ENCODE results near the gene PTPRT.

Gene PTPRT

GRCh38 chr20:42836339-42836738 is 353.4 kb downstream of the PTPRT start:
- H3K36me3 ChIP-seq (ENCODE audit: insufficient read depth, low read length) = no peaks in the 10 kb centered on the region
- no peak overlapping the region; the same call in 1 of the 2 replicates for H3K9ac ChIP-seq (ENCODE audit: low read depth, low read length)
- H3K9me3 ChIP-seq (ENCODE audit: control insufficient read depth, insufficient read depth, low read length) = no peaks in the 10 kb centered on the region
- H3K4me1 ChIP-seq (ENCODE audit: insufficient read depth, low read length) = peaks cover 7% of the 10 kb centered on the region

DNA sequence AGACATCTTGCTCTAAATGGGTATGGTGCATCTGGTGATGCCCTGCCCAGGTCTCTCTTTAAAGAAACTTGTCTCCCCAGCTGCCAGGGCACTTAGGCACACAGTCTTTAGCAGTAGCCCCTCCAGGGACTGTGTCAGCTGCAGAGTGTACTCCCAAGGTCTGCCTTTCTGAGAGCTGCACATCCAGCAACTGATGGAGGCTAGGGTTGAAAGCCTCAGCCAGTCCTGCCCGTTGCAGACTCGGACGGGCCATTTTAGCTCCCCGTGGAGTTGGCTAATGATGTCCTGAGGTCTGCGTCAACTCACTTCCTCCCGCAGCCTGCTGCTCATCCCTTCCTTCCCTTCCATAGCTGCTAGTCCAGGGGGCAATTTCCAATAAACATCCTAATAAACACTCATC is 381.8 kb downstream of the PTPRT start:
- no peaks in the 10 kb centered on the region for H3K9me3 ChIP-seq (ENCODE audit: control insufficient read depth, insufficient read depth, low read length)
- no peaks in the 10 kb centered on the region for H3K36me3 ChIP-seq (ENCODE audit: insufficient read depth, low read length)
- no peak overlapping the region for H3K9ac ChIP-seq (ENCODE audit: low read depth, low read length)
- no peaks in the 10 kb centered on the region for H3K4me1 ChIP-seq (ENCODE audit: insufficient read depth, low read length)

DNA sequence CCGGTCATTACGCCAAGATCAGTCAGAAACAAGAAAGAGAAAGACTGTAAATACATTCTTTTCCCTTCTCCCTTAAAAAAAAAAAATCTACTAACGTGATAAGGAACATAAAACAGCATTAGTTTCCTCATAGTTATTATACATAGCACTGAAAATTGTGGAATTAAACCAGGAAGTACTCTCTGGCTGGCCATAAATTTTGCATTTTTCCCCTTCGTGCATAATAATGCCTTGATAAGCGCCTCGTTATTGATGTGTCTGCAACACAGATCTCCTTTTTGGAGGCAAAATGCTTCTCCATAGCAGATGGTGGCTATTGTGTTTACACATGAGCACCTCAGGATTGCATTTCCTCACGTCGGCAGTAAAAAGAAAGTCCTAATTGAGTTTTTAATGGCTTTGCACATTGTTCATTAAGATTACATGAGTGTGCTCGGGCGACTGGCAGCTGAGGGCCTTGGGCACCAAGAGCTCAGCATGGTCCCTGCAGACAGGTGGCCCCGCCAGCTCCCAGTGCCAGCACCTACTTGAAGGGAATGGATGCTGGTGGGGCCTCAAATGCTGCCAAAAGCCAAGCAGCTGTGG is 394.5 kb downstream of the PTPRT start:
- Histone ChIP-seq H3K36me3 (ENCODE audit: insufficient read depth, low read length) (no peaks in the 10 kb centered on the region), H3K9me3 (ENCODE audit: control insufficient read depth, insufficient read depth, low read length) (no peaks in the 10 kb centered on the region), H3K4me1 (ENCODE audit: insufficient read depth, low read length) (no peaks in the 10 kb centered on the region), H3K9ac (ENCODE audit: low read depth, low read length) (no peak overlapping the region)

DNA sequence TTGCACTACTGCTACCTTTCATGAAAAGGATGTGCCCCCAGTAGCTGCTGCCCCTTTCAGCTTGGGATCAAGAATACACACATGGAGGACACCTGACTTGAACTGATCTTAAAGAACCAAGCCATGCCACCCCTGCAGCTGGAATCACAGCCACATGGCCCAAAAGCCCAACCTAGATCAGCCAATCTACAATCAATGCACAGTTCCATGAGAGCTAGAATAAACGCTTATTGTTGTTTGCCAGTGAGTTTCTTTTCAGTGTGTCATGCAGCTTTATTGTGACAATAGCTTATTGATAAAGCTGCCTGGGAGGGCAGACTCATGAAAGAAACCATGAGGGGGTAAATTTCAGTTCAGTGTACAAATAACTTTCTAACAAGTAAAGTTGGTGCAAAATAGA is 397.7 kb downstream of the PTPRT start:
- H3K4me1 ChIP-seq (ENCODE audit: insufficient read depth, low read length) = no peaks in the 10 kb centered on the region
- H3K9me3 ChIP-seq (ENCODE audit: control insufficient read depth, insufficient read depth, low read length) = no peaks in the 10 kb centered on the region
- no peaks in the 10 kb centered on the region for H3K36me3 ChIP-seq (ENCODE audit: insufficient read depth, low read length)
- no peak overlapping the region for H3K9ac ChIP-seq (ENCODE audit: low read depth, low read length)

DNA sequence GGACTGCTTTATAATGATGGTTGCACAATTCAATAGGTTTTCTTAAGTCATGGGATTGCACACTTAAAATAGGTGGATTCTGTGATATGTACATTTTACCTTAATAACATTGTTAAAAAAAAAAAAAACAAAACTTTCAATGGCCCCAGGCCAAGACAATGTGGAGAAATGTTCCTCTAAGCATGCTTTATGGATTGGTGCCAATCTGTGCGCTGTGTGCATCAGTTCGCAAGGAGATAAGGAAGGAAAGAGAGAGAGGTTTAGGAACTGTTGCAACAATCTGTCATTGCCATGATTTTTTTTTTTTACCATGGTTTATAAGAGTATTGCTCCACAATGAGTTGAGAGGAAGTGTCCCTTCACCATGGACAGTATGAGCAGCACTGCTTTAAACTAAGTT is 399.6 kb downstream of the PTPRT start:
- no peaks in the 10 kb centered on the region for H3K36me3 ChIP-seq (ENCODE audit: insufficient read depth, low read length)
- no peaks in the 10 kb centered on the region for H3K4me1 ChIP-seq (ENCODE audit: insufficient read depth, low read length)
- H3K9me3 ChIP-seq (ENCODE audit: control insufficient read depth, insufficient read depth, low read length) = no peaks in the 10 kb centered on the region
- no peak overlapping the region for H3K9ac ChIP-seq (ENCODE audit: low read depth, low read length)

DNA sequence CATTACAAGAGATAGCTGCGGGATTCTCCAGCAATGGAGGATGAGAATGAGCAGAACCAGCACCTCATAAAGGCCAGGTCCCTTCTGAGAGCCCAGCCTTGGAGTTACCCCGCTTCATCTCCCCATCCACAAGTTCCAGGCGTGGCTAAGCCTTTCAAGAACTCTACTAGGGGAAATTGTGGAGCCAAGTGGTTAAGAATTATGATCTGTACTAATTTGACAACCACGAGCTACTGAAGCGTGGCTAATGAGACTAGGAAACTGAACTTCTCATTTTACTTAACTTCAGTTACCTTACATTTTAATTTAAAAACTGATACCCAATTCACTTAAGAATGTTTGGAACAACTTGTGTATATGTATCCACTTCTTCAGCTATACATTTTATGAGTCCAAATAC is 401.0 kb downstream of the PTPRT start:
- Histone ChIP-seq H3K4me1 (ENCODE audit: insufficient read depth, low read length) (no peaks in the 10 kb centered on the region), H3K9me3 (ENCODE audit: control insufficient read depth, insufficient read depth, low read length) (no peaks in the 10 kb centered on the region), H3K36me3 (ENCODE audit: insufficient read depth, low read length) (no peaks in the 10 kb centered on the region), H3K9ac (ENCODE audit: low read depth, low read length) (no peak overlapping the region)

GRCh38 chr20:42785041-42785440 is 404.7 kb downstream of the PTPRT start:
- Histone ChIP-seq H3K4me1 (ENCODE audit: insufficient read depth, low read length) (no peaks in the 10 kb centered on the region), H3K9ac (ENCODE audit: low read depth, low read length) (no peak overlapping the region), H3K36me3 (ENCODE audit: insufficient read depth, low read length) (no peaks in the 10 kb centered on the region), H3K9me3 (ENCODE audit: control insufficient read depth, insufficient read depth, low read length) (no peaks in the 10 kb centered on the region)

- Histone ChIP-seq H3K36me3 (ENCODE audit: insufficient read depth, low read length) (no peaks in the 10 kb centered on the region), H3K9ac (ENCODE audit: low read depth, low read length) (no peak overlapping the region), H3K4me1 (ENCODE audit: insufficient read depth, low read length) (no peaks in the 10 kb centered on the region), H3K9me3 (ENCODE audit: control insufficient read depth, insufficient read depth, low read length) (no peaks in the 10 kb centered on the region)
Observed at GRCh38 chr20:42779216-42779615, 410.5 kb downstream of the PTPRT start.

DNA sequence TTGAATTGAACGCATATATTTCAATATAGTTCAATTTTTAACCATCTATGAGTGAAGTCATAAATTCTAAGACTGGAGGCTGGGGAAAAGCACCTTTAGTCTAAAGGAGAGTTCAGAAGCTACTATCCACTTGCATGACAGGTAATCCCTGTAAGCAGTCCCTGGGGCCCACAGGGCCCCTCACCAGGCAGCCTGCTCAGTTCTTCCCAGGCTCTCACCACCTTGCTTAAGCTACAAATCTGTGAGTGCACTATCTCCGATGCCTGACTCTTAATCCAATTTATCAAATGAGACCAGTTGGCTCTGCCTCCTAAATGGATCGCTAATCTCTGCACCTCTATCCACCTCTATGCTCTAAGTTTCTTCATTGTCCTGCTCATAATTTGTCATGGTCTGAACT is 413.8 kb downstream of the PTPRT start:
- no peaks in the 10 kb centered on the region for H3K9me3 ChIP-seq (ENCODE audit: control insufficient read depth, insufficient read depth, low read length)
- no peak overlapping the region for H3K9ac ChIP-seq (ENCODE audit: low read depth, low read length)
- H3K4me1 ChIP-seq (ENCODE audit: insufficient read depth, low read length) = no peaks in the 10 kb centered on the region
- H3K36me3 ChIP-seq (ENCODE audit: insufficient read depth, low read length) = no peaks in the 10 kb centered on the region

GRCh38 chr20:42775037-42775436 is 414.7 kb downstream of the PTPRT start:
- no peaks in the 10 kb centered on the region for H3K4me1 ChIP-seq (ENCODE audit: insufficient read depth, low read length)
- H3K9ac ChIP-seq (ENCODE audit: low read depth, low read length) = no peak overlapping the region
- H3K9me3 ChIP-seq (ENCODE audit: control insufficient read depth, insufficient read depth, low read length) = no peaks in the 10 kb centered on the region
- H3K36me3 ChIP-seq (ENCODE audit: insufficient read depth, low read length) = no peaks in the 10 kb centered on the region

DNA sequence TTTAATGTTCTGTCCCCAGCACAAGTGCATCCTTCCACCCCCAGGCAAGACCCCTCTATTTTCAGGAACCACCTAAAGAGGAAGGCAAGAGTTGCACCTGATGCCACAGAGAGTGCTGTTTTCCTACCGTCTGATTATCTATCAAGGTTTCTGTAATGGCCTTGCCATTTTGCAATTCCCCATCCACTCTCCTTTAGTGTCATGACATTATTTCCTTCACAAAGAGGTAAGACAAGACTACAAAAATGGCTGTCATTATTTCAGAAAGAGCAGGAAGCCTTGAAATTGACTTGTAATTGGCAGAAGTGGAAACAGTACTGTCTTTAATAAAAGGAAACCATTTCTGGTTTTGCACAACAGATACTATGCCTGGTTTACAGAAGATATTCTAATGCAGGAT is 426.7 kb downstream of the PTPRT start:
- no peak overlapping the region for H3K9ac ChIP-seq (ENCODE audit: low read depth, low read length)
- H3K4me1 ChIP-seq (ENCODE audit: insufficient read depth, low read length) = no peaks in the 10 kb centered on the region
- H3K9me3 ChIP-seq (ENCODE audit: control insufficient read depth, insufficient read depth, low read length) = no peaks in the 10 kb centered on the region
- H3K36me3 ChIP-seq (ENCODE audit: insufficient read depth, low read length) = no peaks in the 10 kb centered on the region

DNA sequence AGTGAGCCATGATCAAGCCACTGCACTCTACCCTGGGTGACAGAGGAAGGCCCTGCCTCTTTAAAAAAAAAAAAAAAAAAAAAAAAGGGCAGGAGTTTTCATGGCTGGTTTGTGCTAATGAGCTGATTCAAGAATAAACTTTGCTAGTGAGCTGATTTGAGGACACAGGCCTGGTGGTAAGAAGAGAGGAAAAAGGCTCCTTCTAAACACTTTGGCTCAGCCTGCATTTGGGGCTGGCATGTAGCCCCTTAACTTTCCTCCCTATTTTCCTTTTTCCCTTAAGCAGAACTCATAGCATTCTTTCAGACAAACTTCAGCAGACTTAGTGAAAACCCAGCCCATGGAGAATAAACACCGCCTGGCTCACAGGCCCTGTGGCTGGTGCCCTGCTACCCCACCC is 432.7 kb downstream of the PTPRT start:
- Histone ChIP-seq H3K36me3 (ENCODE audit: insufficient read depth, low read length) (no peaks in the 10 kb centered on the region), H3K9ac (ENCODE audit: low read depth, low read length) (no peak overlapping the region), H3K9me3 (ENCODE audit: control insufficient read depth, insufficient read depth, low read length) (no peaks in the 10 kb centered on the region), H3K4me1 (ENCODE audit: insufficient read depth, low read length) (no peaks in the 10 kb centered on the region)

DNA sequence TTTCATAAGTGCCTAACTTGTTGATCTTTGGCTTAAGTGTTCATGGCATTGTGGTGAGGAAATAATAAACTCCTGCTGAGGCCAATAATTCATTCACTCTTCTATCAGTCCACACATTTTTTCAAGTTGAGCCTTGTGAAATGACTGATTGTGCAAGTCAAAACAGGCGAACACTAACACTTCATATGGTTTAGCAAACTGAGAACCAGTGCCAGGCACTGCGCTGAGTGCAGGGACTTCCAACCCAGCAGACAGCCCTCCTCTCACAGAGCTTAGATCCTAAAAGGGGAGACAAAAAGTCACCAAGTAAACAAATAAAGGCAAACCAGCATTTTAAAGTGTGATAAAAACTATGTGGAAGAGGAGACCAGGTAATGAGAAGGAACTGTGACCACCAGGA is 435.0 kb downstream of the PTPRT start:
- H3K4me1 ChIP-seq (ENCODE audit: insufficient read depth, low read length) = 0 out of 2 replicates have a peak, but pooled peaks cover 2% of the 10 kb centered on the region

DNA sequence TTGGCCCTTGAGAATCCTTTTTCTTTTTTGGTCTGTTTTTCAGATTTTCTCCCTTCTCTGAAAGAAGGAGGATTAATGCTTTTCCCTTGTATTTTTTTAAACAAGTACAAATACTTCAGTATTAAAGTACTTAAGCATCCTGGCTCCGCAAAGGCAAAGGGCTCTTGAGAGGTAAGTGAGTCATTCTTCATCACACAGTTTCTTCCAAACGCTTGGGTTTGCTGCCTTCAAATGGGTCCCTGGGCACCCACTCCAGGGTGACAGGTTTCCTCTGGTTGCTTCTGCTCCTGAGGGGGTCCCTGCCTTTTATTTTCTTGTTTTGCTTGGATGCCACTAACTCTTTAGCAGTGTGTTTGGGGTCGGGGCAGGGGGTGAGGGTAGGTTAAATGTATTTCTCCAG is 437.1 kb downstream of the PTPRT start:
- 0 out of 2 replicates have a peak, but pooled peaks cover 7% of the 10 kb centered on the region for H3K4me1 ChIP-seq (ENCODE audit: insufficient read depth, low read length)
- no peaks in the 10 kb centered on the region for H3K36me3 ChIP-seq (ENCODE audit: insufficient read depth, low read length)
- H3K9ac ChIP-seq (ENCODE audit: low read depth, low read length) = no peak overlapping the region
- H3K9me3 ChIP-seq (ENCODE audit: control insufficient read depth, insufficient read depth, low read length) = no peaks in the 10 kb centered on the region

More for the DNA sequence above, 435.0 kb downstream of the PTPRT start:
- no peaks in the 10 kb centered on the region for H3K36me3 ChIP-seq (ENCODE audit: insufficient read depth, low read length)
- no peak overlapping the region for H3K9ac ChIP-seq (ENCODE audit: low read depth, low read length)
- no peaks in the 10 kb centered on the region for H3K9me3 ChIP-seq (ENCODE audit: control insufficient read depth, insufficient read depth, low read length)

DNA sequence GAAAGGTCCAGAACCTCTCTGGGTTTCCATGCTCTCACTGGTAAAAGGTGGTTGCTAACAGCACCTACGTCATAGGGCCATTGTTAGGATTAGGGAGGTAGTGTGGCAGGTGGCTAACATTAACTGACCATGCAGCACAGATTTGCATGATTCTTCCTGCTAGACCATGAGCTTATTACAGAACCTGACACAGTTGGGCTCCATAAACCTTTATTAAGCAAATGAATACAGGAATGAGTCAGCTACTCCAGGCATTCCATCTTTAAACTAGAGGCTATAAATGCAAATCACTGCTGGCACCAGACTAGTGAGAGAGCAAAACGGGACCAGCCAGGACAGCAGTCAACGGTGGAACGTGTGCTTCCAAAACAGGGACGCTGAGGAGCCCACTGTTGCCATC is 440.1 kb downstream of the PTPRT start:
- no peaks in the 10 kb centered on the region for H3K36me3 ChIP-seq (ENCODE audit: insufficient read depth, low read length)
- H3K9me3 ChIP-seq (ENCODE audit: control insufficient read depth, insufficient read depth, low read length) = no peaks in the 10 kb centered on the region
- H3K9ac ChIP-seq (ENCODE audit: low read depth, low read length) = no peak overlapping the region
- H3K4me1 ChIP-seq (ENCODE audit: insufficient read depth, low read length) = 0 out of 2 replicates have a peak, but pooled peaks cover 7% of the 10 kb centered on the region

Data from ES-I3 (cell line).